Activated CD4-positive, alpha-beta T cell treated with anti-CD3 and anti-CD28 coated beads for 4 hours (primary cell): ENCODE data around the gene FUNDC1.
"Not testable (repeated sequence)": the region's sequence is repeated elsewhere in the genome, so short reads cannot be mapped to it uniquely, and the experiment has no call there.

Experiments used
- DNase-seq, 2 donors: peaks; one replicate each; pipeline ENCODE4 v3.0.0-alpha.2; 2020

Gene FUNDC1

GRCh38 chrX:44542567-44543325 lies at the start of gene FUNDC1:
Gene FUNDC1, minus strand, starts transcription at chrX:44542859. Its CDS starts 27 bp downstream, at chrX:44542832.
- peak; percentile 86 to 96 for DNase-seq

GRCh38 chrX:44585866-44586265 lies 43.2 kb upstream of the FUNDC1 start:
- no peak for DNase-seq

- no peak for DNase-seq
These were observed 37.8 kb upstream of the FUNDC1 start for GRCh38 chrX:44580466-44580865.

GRCh38 chrX:44572340-44572938 lies 29.8 kb upstream of the FUNDC1 start:
- DNase-seq: no peak

GRCh38 chrX:44570522-44570921 lies 27.9 kb upstream of the FUNDC1 start:
- DNase-seq: no peak

- DNase-seq: no peak
These were observed 26.5 kb upstream of the FUNDC1 start for GRCh38 chrX:44569122-44569521.

- DNase-seq: no peak
These were observed 25.5 kb upstream of the FUNDC1 start for GRCh38 chrX:44568196-44568595.

- DNase-seq: not testable (repeated sequence)
These were observed 19.2 kb upstream of the FUNDC1 start for GRCh38 chrX:44561896-44562295.

GRCh38 chrX:44550563-44550962 lies 7.9 kb upstream of the FUNDC1 start:
- DNase-seq: no peak

GRCh38 chrX:44545454-44545853 lies 2.8 kb upstream of the FUNDC1 start:
- not testable (repeated sequence) for DNase-seq

GRCh38 chrX:44544036-44544435 lies 1.4 kb upstream of the FUNDC1 start:
- DNase-seq: no peak

GRCh38 chrX:44536198-44536597 lies 6.5 kb downstream of the FUNDC1 start:
- no peak for DNase-seq

GRCh38 chrX:44529310-44529709 lies 13.3 kb downstream of the FUNDC1 start:
- no peak for DNase-seq

GRCh38 chrX:44514272-44514671 lies 28.4 kb downstream of the FUNDC1 start:
- no peak for DNase-seq

GRCh38 chrX:44507292-44507691 lies 35.4 kb downstream of the FUNDC1 start:
- DNase-seq: no peak

GRCh38 chrX:44506678-44507077 lies 36.0 kb downstream of the FUNDC1 start:
- no peak for DNase-seq

GRCh38 chrX:44503560-44503959 lies 39.1 kb downstream of the FUNDC1 start:
- DNase-seq: no peak

GRCh38 chrX:44495091-44495490 lies 47.6 kb downstream of the FUNDC1 start:
- DNase-seq: no peak

GRCh38 chrX:44494357-44494756 lies 48.3 kb downstream of the FUNDC1 start:
- DNase-seq: no peak

GRCh38 chrX:44489515-44489914 lies 53.1 kb downstream of the FUNDC1 start:
- no peak for DNase-seq

GRCh38 chrX:44484607-44485146 lies 58.0 kb downstream of the FUNDC1 start:
- no peak for DNase-seq

GRCh38 chrX:44483965-44484606 lies 58.6 kb downstream of the FUNDC1 start:
- no peak for DNase-seq

- DNase-seq: no peak
These were observed 60.1 kb downstream of the FUNDC1 start for GRCh38 chrX:44482575-44482974.

GRCh38 chrX:44480591-44480990 lies 62.1 kb downstream of the FUNDC1 start:
- no peak for DNase-seq
